ENCODE results near the gene TMED1.
"Not testable (repeated sequence)": the region's sequence is repeated elsewhere in the genome, so short reads cannot be mapped to it uniquely, and the experiment has no call there.

TMED1 gene, protein sequence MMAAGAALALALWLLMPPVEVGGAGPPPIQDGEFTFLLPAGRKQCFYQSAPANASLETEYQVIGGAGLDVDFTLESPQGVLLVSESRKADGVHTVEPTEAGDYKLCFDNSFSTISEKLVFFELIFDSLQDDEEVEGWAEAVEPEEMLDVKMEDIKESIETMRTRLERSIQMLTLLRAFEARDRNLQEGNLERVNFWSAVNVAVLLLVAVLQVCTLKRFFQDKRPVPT

DNA sequence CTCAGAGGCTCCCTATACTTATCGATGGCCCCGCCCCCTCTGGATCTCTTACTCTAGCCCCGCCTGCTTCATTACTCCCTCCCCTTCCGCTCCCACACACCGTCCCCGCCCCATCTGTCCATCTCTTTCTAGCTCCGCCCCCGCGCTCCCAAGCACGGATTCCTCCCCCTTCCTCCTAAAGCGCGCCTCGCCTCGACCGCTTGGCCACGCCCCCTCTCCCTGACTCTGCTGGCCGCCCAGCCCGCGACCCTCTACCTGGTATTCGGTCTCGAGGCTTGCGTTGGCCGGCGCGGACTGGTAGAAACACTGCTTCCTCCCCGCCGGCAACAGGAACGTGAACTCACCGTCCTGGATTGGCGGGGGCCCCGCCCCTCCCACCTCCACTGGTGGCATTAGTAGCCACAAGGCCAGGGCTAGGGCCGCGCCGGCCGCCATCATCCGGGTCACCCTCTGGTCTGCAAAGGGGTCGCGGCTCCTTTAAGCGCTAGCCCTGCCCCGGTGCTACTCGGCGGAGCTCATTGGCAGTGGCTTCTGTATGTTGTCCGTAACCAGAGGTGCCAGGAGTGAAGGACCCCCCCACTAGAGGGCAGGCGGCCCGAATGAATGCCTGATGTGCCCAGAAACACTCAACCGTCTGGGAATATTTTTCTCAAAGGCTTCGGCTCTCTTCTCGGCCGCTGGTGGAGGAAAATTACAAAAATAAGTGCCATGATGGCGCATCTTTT is at the start of gene TMED1:
Gene TMED1, minus strand, starts transcription at position 459 of the 725 bp plus-strand sequence. Its CDS starts 21 bp downstream, at position 438.
- peak within 1 kb of the TSS; percentile 100 for H3K27ac Mint-ChIP-seq
- H3K9me3 Mint-ChIP-seq = peaks cover 5% of the 10 kb centered on the region

DNA sequence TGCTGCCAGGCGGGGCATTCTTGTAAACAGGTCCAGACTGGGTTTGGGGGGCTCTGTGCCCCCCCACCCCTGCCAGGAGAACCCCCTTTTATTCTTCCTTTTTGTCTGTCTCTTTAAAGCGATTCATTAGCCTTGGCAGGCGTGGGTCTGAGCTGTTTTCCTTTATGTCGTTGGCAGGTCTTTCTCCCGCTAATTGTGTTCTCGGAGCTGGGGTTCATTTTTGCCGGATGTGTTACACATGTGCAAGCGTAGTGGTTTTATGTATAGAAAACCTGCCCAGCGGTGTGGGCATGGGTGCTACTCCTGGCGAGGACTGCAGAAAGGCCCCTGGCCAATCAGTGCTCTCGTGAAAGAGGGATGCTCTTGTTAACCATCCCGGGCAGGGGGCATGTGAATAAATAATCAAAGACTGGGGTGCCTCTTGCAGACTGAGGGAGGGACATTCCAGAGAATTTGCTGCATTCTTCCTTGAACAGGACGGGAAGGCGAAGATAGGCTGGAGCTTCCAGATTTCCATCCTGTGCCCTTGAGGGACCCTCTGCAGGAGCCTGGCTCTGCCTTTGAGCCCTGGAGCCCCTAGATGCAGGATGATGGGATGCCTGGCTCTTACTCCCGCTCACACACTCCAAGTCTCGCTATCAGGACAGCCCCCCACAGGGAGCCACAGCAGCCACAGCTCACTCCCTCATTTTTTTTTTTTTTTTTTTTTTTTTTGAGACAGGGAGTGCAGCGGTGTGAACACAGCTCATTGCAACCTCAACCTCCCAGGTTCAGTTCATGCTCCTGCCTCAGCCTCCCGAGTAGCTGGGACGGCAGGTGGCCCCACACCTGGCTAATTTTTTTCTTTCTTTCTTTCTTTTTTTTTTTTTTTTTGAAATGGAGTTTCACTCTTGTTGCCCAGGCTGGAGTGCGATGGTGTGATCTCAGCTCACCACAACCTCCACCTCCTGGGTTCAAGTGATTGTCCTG is 49.5 kb upstream of the TMED1 start:
- Mint-ChIP-seq H3K27me3 (ENCODE audit: low read depth) (no peaks in the 10 kb centered on the region), H3K4me1 (ENCODE audit: low read depth) (peaks cover 2% of the 10 kb centered on the region), H3K36me3 (ENCODE audit: low read depth) (no peaks in the 10 kb centered on the region), H3K9me3 (no peaks in the 10 kb centered on the region), H3K27ac (no peak overlapping the region), H3K4me3 (no peak overlapping the region)

More for the DNA sequence above, at the start of gene TMED1:
- Mint-ChIP-seq H3K36me3 (ENCODE audit: low read depth) (peaks cover 11% of the 10 kb centered on the region), H3K27me3 (ENCODE audit: low read depth) (no peaks in the 10 kb centered on the region), H3K4me1 (ENCODE audit: low read depth) (peaks cover 10% of the 10 kb centered on the region), H3K4me3 (peak within 1 kb of the TSS; percentile 92)

DNA sequence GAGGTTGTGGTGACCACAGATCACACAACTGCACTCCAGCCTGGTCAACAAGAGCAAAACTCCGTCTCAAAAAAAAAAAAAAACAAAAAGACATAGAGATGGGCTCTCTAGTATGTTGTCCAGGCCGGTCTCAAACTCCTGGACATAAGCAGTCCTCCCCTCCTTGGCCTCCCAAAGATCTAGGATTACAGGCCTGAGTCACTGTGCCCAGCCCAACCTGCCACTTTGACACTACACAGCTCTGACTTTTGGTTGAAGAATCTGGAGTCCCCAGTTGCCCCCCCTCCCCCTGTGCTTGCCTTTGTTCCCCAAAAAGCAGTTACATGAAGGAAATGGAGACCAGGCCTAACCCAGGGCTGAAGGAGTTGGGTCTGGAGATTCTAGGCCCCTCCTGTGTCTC is 48.3 kb upstream of the TMED1 start:
- Mint-ChIP-seq H3K4me3 (no peak overlapping the region), H3K9me3 (no peaks in the 10 kb centered on the region), H3K4me1 (ENCODE audit: low read depth) (peaks cover 6% of the 10 kb centered on the region), H3K27ac (no peak overlapping the region), H3K36me3 (ENCODE audit: low read depth) (peaks cover under 1% of the 10 kb centered on the region), H3K27me3 (ENCODE audit: low read depth) (no peaks in the 10 kb centered on the region)

DNA sequence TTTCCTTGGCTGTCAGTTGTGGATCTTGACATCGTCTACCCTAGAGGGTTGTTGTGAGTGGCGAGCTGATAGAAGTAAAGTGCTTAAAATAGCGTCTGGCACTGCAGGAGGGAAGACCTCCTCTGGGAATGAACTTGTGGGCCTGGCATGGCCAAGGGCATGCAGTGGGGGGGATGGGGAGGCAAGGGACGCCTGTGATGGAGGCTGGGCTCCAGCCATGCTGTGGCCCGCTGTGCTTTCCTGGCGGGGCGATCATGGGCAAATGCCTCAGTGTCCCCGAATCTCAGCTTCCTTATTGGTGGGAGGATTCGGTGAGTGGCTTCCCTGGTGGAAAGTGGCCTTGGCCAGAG is 46.1 kb upstream of the TMED1 start:
- peaks cover 17% of the 10 kb centered on the region for H3K4me1 Mint-ChIP-seq (ENCODE audit: low read depth)
- H3K4me3 Mint-ChIP-seq = no peak overlapping the region
- H3K36me3 Mint-ChIP-seq (ENCODE audit: low read depth) = peaks cover 2% of the 10 kb centered on the region
- H3K27ac Mint-ChIP-seq = no peak overlapping the region
- no peaks in the 10 kb centered on the region for H3K9me3 Mint-ChIP-seq
- H3K27me3 Mint-ChIP-seq (ENCODE audit: low read depth) = no peaks in the 10 kb centered on the region

DNA sequence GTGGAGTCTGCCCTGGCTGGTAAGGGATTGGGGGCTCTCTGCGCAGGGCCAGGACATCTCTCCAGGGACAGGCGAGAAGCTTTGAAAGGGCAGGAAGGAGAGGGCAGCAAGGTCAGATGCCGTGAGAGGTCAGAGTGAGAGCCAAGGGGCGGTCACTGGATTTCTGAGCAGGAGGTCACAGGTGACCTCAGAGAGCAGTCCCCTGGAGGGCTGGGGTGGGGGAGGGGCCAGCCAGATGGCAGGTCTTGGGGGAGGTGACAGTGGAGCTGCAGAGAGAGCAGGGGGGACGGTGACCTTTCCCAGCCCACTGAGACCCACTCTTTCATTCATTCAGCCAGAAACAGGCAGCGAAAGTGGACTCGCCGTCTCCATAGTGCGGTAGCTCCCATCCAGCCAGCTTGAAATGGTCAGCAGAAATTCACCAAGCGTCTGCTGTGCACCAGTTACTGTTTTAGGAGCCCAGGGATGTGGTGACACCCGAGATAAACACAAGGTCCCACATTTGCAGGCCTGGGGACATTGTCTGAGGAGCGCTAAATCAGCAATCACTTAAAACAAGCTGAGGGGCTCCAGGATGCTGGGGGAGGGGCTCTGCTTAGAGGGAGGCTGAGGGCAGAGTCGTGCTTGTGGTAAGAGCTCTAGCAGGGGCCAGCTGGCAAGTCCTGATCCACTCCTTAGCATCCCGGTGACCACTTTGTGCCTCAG is 45.5 kb upstream of the TMED1 start:
- H3K4me1 Mint-ChIP-seq (ENCODE audit: low read depth) = peaks cover 22% of the 10 kb centered on the region
- H3K36me3 Mint-ChIP-seq (ENCODE audit: low read depth) = peaks cover 2% of the 10 kb centered on the region
- H3K9me3 Mint-ChIP-seq = no peaks in the 10 kb centered on the region
- H3K27me3 Mint-ChIP-seq (ENCODE audit: low read depth) = no peaks in the 10 kb centered on the region
- no peak overlapping the region for H3K4me3 Mint-ChIP-seq
- no peak overlapping the region for H3K27ac Mint-ChIP-seq

DNA sequence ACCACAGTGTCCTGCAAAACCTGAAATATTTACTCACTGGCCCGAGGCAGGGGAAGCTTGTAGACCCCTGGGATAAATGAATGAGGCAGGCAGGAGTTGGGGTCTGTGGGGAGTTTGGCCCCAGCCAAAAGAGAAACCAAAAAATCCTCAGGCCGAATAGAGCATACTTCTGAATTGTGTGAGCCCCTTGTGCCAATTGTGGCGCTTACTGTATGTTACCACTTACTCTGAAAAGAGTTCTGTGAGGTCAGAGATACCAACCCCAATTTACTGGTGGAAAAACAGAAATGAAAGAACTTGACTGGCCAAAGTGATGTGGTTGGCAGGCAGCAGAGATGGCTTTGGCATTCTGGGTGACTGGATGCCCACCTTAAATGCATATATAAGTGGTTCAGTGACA is 42.2 kb upstream of the TMED1 start:
- peak overlapping the region; percentile 73 for H3K27ac Mint-ChIP-seq
- H3K9me3 Mint-ChIP-seq = no peaks in the 10 kb centered on the region
- H3K4me3 Mint-ChIP-seq = no peak overlapping the region
- peaks cover 2% of the 10 kb centered on the region for H3K36me3 Mint-ChIP-seq (ENCODE audit: low read depth)
- H3K4me1 Mint-ChIP-seq (ENCODE audit: low read depth) = peaks cover 27% of the 10 kb centered on the region
- no peaks in the 10 kb centered on the region for H3K27me3 Mint-ChIP-seq (ENCODE audit: low read depth)

DNA sequence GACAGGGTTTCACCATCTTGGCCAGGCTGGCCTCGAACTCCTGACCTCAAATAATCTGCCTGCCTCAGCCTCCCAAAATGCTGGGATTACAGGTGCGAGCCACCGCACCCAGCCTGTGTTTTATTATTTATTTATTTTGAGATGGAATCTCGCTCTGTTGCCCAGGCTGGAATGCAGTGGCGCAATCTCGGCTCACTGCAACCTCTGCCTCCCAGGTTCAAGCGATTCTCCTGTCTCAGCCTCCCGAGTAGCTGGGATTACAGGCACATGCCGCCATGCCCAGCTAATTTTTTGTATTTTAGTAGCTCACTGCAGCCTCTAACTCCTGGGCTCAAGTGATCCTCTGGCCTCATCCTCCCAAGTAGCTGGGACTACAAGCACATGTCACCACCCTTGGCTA is 41.6 kb upstream of the TMED1 start:
- not testable (repeated sequence) for H3K27me3 Mint-ChIP-seq (ENCODE audit: low read depth); H3K4me3 Mint-ChIP-seq; H3K36me3 Mint-ChIP-seq (ENCODE audit: low read depth); H3K9me3 Mint-ChIP-seq
- Mint-ChIP-seq H3K4me1 (ENCODE audit: low read depth) (peaks cover 31% of the 10 kb centered on the region), H3K27ac (peak overlapping the region; percentile 73)

DNA sequence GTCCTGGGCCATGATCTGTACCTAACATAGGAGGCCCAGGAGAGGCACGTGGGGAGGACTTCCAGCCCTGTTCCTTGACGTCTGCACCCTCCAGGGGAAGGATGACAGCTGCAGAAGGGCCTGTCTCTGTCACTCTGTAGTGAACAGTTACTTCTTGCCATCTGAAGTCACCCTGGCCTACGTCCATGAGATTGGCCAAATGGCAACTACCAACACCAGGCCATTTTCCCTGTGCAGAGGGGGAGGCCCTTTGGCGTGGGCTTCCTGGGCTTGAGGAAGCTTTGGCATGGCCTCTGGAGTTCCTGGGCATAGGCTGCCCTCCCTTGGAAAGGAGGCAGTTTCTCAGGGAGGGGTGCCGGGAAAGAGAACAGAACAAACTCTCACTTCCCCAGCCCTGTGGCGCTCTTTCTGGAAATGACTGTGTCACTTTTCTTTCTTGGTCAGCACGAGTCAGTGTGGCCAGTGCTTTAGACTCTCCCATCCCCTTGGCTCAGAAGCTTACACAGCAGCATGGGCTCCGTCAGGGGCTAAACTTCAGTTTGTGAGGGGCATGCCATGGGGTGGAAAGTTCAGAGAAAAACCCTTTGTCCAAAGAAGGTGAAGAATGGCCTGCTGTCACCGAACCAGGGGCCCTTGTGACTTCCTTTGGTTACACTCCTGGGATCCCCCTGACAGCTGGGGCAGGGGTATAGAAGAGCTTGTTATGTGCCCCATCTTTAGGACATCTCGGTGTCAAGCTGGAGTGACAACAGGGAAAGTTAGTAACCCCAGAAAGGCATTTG is 40.6 kb upstream of the TMED1 start:
- no peak overlapping the region for H3K4me3 Mint-ChIP-seq
- peaks cover 2% of the 10 kb centered on the region for H3K36me3 Mint-ChIP-seq (ENCODE audit: low read depth)

DNA sequence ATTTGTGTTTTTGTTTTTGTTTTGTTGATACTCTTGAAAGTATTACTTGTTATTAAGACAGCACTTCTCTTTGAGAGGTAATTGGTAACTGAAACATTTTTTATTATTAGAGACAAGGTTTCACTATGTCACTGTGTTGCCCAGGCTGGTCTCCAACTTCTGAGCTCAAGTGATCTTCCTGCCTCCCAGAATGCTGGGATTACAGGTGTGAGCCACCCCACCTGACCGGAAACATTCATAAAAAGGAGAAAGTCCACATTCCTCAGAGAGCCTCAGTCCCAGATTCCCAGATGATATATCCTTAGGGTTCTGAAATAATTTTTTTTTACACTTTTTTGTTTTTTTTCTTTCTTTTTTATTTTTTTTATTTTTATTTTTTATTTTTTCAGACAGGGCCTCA is 38.0 kb upstream of the TMED1 start:
- Mint-ChIP-seq H3K27me3 (ENCODE audit: low read depth) (no peaks in the 10 kb centered on the region), H3K36me3 (ENCODE audit: low read depth) (no peaks in the 10 kb centered on the region), H3K9me3 (no peaks in the 10 kb centered on the region), H3K4me3 (peak overlapping the region; percentile 42), H3K27ac (peak overlapping the region; percentile 41), H3K4me1 (ENCODE audit: low read depth) (peaks cover 33% of the 10 kb centered on the region)

More for the DNA sequence above, 40.6 kb upstream of the TMED1 start:
- peaks cover 32% of the 10 kb centered on the region for H3K4me1 Mint-ChIP-seq (ENCODE audit: low read depth)
- H3K27me3 Mint-ChIP-seq (ENCODE audit: low read depth) = no peaks in the 10 kb centered on the region
- no peak overlapping the region for H3K27ac Mint-ChIP-seq
- H3K9me3 Mint-ChIP-seq = no peaks in the 10 kb centered on the region

DNA sequence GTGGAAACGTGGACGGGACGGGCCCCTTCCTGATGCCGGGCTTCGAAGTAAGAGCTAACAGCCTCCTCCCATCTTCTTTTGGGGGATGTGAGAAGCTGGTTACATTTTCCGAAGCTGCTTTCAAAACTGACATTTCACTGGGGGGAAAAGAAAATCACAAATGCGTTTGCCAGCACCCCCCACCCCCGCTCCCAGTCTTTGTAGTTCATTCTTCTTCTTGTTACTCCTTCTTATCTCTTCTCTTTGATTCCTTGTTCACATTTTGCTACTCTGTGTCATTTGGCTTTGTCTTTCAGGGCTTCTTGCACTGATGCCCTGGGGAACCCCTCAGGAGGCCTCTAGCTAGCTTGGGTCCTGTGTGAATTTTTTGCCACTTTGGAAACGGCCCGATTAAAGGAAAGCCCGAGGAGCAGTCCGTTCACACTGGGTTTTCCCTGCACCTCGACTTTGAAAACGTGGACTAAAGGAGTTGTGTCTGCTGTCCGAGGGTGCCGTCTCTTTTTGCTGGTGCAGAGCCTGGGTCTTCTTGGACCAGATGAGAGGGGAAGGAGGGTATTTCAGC is 36.6 kb upstream of the TMED1 start:
- H3K27ac Mint-ChIP-seq = peak overlapping the region; percentile 78
- H3K9me3 Mint-ChIP-seq = no peaks in the 10 kb centered on the region
- H3K4me1 Mint-ChIP-seq (ENCODE audit: low read depth) = peaks cover 34% of the 10 kb centered on the region
- H3K27me3 Mint-ChIP-seq (ENCODE audit: low read depth) = no peaks in the 10 kb centered on the region
- H3K4me3 Mint-ChIP-seq = peak overlapping the region; percentile 86
- peaks cover 3% of the 10 kb centered on the region for H3K36me3 Mint-ChIP-seq (ENCODE audit: low read depth)

DNA sequence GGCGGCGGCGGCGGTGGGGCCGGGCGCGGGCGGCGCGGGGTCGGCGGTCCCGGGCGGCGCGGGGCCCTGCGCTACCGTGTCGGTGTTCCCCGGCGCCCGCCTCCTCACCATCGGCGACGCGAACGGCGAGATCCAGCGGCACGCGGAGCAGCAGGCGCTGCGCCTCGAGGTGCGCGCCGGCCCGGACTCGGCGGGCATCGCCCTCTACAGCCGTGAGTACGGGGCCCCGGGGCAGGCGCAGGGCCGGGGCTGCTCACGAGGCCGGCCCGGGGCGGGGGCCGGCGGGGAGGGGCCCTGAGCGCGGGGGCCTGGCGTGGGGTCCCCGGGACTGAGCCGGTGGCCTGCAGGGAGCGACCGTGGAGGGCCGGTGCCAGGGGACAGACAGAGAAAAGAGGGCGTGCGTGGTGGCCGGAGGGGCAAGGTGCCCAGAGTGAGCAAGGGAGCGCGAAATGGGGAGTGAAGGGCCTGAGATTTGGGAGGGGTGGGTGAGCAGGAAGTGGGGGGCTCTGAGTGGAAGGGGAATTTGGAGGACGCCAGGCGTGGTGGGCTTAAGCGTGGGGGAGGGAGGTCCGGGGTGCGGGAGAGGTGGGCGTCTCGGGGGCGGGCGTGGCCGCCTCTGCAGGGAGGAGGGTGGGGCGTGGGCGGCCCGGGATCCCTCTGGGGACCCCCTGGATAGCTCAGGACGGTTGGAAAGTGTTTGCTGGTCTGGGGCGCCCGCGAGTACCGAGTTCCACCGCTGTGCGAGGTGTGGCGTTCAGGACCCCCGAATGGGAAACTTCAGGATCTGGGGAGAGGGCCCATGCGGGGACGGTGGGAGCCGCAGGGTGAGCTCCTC is 35.9 kb upstream of the TMED1 start:
- peak overlapping the region; percentile 86 for H3K4me3 Mint-ChIP-seq
- peak overlapping the region; percentile 78 for H3K27ac Mint-ChIP-seq
- H3K36me3 Mint-ChIP-seq (ENCODE audit: low read depth) = peaks cover 3% of the 10 kb centered on the region
- H3K9me3 Mint-ChIP-seq = no peaks in the 10 kb centered on the region
- no peaks in the 10 kb centered on the region for H3K27me3 Mint-ChIP-seq (ENCODE audit: low read depth)
- H3K4me1 Mint-ChIP-seq (ENCODE audit: low read depth) = peaks cover 32% of the 10 kb centered on the region

DNA sequence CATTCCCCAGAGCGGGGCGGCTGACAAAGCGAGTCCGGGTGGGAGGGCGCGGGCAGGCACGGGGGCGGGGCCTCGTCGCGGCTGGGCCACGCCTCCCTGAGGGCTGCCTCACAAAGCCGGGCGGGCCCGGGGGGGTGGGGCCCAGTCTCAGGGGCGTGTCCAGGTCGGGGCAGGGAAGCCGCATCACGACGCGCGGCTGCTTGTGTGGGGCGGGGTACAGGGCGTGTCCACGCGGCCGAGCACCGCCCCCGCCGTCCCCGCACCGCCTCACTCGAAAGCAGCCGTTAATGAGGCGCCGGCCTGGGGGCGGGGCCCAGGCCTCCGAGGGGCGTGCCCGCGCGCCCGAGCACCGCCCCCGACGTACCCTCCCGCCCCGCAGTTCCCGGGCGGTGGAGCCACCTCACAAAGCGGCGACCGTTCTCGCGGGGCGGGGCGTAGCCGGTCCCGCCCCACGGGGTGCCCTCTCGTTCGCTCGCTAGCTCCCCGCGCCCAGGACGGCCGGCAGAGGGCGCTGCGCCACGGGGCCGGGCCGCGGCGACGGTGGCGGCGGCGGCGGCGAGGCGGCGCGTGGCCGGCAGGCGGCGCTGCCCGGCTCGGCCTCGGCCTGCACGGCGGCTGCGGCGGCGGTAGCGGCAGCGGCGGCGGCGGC is 35.1 kb upstream of the TMED1 start, which contains the start of gene CARM1:
Gene CARM1, plus strand, starts transcription at position 599 of the 649 bp plus-strand sequence. CDS start 150 bp downstream, outside the sequence.
- peaks cover 3% of the 10 kb centered on the region for H3K36me3 Mint-ChIP-seq (ENCODE audit: low read depth)
- peaks cover 28% of the 10 kb centered on the region for H3K4me1 Mint-ChIP-seq (ENCODE audit: low read depth)
- H3K9me3 Mint-ChIP-seq = no peaks in the 10 kb centered on the region
- peak within 1 kb of the TSS; percentile 86 for H3K4me3 Mint-ChIP-seq
- no peaks in the 10 kb centered on the region for H3K27me3 Mint-ChIP-seq (ENCODE audit: low read depth)
- H3K27ac Mint-ChIP-seq = peak within 1 kb of the TSS; percentile 93
